ENCODE data around the gene EVC2.

Gene EVC2

DNA sequence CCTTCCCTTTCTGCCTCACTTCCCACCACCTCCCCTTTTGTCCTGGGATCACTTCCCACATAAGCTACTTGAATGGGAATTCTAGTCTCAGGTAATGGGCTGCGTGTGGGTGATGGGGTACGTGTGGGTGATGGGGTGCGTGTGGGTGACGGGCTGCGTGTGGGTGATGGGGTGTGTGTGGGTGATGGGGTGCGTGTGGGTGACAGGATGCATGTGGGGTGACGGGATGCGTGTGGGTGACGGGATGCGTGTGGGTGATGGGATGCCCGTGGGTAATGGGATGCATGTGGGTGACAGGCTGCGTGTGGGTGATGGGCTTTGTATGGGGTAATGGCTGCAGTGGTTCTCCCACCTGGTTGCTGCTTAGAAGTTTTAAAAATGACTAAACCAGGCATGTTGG is 43.6 kb downstream of the EVC2 start:
- no peak for DNase-seq

DNA sequence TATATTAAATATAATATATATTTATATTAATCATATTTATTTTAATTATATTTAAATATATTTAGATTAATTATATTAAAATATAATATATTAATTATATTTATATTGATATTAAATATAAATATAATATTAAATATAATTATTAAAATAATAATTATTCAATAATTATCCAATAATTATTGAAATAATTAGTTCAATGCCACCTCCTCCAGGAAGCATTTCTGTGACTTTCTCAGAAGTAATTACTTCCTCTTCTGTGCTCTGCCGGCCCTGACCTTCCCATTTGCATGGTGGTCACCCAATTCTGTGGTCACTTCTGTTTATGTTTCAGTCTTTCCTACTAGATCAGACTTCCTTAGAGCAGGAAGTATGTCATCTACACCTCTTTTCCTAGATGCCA is 45.8 kb downstream of the EVC2 start:
- no peak for DNase-seq

DNA sequence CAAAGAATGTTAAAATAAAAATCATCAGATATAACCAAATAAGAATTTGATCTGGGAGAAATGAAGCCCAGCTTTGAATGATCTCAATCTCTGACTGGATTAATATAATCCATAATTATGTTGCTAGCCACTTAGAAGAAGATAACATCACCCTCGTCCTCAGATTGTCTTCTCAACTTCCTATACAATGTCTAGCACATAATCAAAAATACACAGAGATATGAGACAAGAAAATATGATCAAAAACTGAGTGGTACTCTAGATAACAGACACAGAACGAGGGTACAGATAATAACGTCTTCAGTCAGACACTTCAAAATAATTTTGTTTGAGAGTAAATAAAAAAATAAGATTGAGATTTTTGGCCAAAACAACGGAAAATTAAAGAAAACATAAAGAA is 47.1 kb downstream of the EVC2 start:
- DNase-seq, result no peak

DNA sequence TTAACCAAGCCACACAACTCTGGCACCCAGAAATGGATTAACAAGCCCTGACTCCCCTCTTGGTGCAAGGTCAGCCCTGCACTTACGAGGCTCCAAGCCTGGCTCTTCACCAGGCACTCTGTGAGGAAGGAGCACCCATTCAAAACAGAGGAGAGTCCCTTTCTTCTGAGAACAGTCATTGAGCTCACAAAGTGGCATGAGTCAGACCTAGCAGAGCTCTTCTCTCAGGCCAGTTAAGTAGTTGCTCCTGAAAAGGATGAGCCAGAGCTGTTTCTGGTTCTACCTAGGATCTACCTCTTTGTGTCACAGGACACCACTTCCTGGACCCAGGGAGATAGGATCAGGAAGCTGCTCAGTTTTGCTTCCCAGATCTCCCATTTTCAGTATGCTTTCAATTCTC is 48.2 kb downstream of the EVC2 start:
- no peak for DNase-seq

DNA sequence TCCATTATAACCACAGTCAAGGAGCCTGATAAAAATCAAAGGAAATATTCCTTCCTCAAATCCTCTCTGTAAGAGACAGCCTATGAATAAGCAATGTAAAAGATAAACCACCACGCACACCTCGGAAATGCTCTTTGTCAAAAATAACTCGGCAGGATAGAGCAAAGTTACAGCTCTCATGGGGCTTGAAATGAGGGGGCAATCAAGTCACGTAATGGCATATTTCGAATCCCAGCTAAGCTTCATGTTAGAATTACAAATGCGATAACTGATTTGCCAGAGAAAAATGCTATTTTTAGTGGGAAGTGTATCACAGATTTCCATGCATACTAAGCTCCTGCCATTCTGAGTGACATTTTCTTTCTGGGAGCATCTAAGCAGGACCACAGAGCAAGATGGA is 49.4 kb downstream of the EVC2 start:
- DNase-seq, result no peak

DNA sequence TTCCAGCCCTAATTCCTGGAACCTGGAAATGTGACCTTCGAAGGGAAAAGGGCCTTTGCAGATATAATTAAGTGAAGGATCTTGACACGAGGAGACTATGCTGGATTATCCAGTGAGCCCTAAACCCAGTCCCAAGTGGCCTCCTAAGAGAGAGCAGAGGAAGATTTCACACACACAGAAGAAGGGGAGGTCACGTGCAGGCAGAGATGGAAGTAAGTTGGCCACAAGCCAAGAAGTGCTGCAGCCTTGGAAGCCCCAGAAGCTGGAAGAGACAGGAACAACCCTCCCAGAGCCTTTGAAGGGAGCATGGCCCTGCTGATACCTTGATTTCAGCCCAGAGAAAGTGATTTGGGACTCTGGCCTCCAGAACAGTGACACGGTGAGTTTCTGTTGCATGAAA is 51.9 kb downstream of the EVC2 start:
- DNase-seq, result no peak

DNA sequence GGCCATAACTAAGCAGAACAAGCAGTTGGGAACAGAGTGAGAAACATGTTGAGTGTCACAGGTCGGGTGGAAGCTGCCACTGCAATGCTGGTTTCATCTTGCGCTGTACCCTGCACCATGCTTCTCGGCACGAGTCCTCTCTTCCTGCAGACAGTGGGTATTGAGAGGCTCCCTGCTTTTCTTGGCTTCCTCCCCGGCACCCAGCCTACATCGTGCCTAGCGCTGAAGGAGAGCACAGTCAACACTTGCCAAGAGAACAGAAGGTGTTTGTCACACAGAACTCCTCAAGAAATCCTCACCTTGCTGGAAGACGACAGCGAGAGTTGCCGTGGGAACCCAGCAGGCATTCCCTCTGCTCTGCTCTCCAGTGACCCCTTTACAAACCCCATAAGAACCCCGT is 53.6 kb downstream of the EVC2 start:
- DNase-seq, result no peak

DNA sequence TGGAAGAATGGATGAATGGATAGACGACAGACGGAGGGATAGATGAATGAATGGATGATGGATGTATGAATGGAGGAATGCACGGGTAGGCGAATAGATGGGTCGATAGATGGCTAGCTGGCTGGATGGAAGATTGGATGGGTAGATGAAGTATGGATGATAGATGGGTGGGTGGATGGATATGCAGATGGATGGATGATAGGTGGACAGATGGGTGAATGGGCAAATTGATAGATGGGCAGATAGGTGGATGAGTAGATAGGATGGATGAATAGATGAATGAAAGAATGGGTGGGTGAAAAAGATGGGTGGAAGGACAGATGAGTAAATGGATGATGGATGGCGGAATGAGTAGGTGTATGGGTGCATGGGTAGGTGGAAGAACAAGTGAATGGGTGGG is 57.3 kb downstream of the EVC2 start:
- DNase-seq, result no peak

DNA sequence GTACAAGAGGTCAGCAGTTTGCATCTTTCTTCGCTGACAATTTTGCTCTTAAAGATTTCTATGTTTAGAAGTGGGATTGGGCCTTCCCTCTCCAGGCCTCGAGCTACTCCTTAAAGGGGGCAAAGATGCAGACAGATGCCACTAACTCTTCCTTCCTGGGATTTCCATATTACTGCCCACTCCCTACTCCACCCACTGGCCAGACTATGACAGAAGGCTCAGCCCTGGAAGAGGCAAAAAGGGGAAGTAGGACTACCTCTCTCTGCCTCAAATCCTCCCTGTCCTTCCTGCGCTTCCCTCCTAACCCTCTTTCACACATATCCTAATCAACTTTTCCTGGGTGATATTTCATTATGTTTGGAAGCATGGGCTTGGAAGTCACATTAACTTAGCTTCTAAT is 58.3 kb downstream of the EVC2 start:
- no peak for DNase-seq

DNA sequence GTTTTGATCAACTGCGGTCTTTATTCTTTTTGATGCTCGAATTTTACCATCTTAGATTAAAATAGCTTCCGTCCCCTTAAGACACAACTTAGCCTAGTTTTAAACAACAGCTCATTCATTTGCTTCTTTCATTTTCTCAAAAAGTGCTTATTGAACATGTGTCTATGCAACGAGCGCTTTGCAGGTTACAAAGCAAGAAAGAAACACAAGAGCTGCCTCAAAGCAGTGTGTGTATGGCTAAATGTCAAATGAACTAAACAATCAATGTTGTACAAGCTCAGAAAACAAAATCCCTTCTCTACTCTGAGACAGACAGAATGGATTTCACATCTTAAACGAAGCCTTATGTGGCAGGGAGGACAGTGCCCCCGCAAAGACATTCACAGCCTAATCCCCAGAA is 61.0 kb downstream of the EVC2 start:
- no peak for DNase-seq

DNA sequence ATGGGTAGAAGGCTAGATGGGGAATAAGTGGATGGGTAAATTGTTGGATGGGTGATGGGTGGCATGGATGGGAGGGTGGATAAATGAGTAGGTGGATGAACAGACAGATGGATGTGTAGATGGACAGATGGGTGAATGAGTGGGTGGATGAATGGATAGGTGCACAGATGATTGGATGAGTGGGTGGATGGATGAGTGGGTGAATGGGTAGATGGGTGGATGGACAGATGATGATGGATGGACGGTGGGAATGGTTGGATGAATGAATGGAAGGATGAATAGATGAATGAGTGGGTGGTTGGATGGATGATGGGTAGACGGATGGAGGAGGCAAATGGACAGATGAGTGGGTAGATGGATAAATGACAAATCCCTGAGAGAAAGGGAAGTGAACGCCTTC is 68.3 kb downstream of the EVC2 start:
- DNase-seq, result no peak

DNA sequence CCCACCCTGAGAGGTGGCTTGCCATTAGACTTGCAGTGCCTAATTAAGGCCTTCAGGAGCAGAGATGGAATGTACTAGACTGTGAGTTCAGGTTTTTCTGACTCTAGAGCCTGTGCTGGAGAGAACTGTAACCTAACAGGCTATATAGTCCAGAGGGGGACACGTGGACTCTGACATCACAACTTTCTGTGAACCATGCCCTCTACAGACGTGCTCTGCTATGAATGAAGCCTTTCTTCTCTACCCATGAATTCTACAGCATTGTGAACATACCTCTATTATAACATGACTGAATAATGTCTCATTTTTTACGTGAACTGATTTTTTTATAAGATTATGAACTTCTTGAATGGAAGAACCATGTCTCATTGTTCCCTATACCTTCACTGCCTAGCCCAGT is 68.8 kb downstream of the EVC2 start:
- no peak for DNase-seq

DNA sequence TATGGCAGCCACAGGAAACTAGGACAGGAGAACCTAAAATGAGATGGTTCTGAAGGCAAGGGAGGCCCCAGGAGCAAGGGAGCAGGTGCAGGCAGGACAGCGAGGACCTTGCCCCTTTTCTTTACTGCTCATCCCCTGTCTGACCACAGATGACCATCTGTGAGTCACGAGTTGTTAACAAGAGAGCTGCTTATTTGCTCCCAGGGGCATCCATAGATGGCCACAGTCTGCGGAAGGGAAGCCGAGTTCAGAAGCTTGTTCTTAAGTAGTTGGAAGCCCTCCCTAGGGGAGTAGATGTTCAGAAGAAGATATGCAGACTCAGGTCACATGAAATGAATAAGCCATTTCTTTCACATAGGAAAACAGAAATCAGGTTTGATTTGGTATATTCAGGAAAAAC is 69.4 kb downstream of the EVC2 start:
- no peak for DNase-seq

DNA sequence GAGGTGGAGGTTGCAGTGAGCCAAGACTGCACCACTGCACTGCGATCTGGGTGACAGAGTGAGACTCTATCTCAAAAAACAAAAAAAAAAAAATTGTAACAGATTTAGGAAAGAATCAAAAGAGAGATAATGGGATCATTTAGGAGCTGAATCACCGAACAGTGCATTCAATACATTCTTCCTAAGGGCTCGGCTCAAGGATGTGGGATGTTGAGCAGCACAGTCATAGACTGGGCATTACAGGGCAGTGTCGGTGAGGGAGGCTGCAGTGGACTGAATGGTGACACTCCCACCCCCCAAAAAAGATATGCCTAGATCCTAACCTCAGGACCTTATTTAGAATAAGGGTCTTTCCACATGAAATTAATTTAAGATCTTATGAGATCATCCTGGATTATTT is 70.0 kb downstream of the EVC2 start:
- DNase-seq, result no peak

DNA sequence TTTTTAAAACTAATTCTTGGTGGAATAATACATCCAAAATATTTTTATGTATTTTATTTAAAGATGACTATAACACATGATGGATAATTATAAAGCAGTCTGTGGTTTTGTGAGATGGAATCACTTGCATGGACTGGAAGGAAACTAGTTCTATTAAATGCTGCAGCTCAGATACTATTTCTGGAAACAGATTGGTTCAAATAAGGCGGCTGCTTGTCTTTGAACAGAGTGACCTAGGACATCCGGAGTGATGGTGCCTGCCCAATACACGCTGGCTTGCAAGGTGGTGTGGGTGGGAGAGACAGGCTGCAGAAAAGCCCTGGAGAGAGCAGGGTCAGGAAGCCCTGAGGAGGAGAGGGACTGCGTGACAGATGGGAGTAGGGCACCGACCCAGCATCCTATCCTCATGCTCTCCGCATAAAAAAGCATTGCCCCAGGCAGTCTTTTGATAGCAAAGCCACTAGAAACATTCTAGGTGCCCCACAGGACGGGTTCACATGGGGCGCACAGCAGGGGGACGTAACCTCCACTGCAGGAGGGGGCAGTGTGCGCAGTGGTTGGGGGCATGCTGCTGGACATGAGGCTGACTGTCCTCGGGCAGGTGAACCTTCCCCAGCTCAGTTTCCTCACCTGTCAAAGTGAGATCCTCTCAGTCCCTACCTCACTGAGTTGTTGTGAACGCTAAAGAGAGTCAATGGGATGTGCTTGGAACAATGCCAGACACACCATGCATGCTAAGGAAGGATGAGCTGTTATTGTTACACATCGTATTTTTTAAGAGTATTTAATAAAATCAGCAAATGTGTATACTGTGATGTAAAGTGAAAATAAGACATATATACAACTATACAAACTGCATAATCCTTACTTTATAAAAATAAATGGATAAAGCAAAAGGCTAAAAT is 71.3 kb downstream of the EVC2 start:
- no peak for DNase-seq

DNA sequence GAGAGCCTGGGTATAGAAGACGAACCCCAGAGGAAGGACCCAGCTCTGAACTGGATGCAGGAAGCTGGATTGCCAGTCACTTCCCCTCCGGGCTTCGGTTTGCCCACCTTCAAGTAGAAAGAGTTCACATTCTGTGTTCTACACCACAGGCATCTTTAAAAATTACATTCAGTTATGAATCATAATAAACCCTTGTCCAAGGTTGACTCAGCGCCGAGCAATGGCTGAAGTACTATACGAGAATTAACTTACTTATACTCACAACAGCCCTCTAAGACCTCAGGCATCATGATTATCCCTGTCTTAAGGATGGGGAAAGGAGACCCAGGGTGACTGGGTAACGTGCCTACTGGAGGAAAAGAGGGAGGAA is 72.5 kb downstream of the EVC2 start:
- DNase-seq, result no peak

DNA sequence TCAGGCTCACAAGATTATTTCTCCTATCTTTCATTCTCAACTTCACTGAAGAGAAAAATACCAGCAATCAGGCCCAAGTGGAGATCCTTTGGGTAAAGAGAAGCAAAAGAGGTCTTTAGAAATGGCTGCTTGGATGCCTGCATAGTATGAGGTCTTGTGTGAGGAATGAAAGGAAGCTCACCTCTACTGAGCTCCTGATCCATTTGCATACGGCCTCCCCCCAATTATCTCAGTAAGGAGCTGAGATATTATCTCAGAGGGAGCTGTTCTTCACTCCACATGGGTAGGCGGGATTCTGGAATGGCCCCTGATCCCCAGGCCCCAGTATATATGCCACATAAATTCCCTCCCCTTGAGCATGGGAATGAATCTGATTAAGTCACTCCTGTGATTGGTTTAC is 75.8 kb downstream of the EVC2 start:
- no peak for DNase-seq

DNA sequence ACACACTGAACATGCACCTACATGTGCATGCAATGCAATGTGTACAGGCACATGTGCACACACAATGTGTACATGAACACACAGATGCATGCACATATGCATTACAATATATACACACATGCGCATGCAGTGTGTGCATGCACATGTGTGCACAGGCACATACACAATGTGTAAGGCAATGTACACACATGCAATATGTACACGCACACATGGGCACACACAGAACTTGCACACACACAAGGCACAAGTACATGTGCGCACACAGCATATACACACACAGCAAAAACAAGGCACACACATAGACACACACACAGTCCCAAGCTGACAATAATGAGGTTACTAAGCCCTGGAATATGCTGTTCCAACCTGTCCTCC is 76.3 kb downstream of the EVC2 start:
- no peak for DNase-seq

DNA sequence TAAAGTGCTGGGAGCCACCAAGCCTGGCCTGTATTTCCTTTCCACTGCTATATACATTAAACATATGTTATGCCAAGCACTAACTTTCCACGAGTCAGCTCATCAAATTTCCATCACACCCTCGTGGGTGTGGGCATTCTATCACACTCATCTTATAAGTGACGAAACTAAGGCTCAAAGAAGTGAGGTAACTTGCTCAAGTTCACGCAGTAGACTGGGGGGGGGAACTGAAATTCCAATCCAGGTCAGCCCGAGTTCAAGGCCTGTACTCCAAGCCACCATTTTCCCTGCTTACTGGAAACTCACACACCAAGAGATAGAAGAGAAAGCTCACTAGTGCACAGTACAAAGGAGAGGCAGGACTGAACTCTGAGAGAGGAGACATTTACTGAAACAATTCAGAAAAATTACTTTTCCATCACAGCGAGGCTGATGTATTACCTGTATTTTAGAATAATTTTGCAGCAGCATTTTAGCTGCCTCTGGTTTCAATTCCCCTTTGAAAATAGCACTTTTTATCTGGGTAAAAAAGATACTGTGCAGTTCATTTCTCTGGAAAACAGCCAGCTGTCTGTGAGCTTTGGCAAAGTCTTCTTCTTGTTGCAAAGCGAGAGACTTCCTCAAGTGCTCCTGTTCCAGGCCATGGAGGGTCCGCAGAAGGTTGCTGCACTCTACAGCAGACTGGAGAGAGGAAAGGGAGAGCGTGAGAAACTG is 76.8 kb downstream of the EVC2 start:
- no peak for DNase-seq

DNA sequence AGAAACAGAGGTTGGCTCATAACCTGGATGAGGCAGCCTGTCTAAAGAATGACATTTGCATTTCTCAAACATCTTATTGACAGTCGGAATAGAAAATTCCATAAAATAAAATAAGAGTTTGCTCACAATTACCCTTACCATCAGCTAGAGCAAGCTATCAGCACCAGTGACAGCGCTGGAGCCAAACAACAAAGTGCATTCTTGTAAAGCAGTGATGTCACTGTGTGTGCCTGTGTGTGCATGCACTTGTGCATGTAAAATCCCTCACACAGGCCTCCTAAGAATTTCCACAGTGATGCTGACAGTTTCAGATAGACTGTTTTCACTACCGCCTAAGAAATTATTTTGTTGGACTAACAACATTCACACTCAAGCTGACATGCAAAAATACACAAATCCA is 77.6 kb downstream of the EVC2 start:
- DNase-seq, result no peak

DNA sequence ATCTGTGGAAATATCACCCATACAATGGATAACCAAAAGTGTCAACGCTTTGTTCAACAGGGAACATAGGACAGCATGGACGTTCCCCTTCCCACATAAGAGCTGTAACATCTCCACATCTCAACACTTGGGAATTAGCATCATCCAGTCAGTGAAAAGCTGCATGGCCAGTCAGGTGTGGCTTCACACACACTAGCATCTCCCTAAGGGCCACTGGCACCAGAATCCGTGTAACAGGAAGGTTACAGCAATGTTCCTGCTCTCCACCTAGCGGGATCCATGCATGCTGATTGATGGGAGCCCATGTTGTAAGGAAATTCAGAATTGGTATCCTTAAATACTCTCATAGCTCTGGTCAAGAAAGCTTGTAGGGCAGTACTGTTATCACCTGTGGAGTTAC is 78.8 kb downstream of the EVC2 start:
- DNase-seq, result no peak

DNA sequence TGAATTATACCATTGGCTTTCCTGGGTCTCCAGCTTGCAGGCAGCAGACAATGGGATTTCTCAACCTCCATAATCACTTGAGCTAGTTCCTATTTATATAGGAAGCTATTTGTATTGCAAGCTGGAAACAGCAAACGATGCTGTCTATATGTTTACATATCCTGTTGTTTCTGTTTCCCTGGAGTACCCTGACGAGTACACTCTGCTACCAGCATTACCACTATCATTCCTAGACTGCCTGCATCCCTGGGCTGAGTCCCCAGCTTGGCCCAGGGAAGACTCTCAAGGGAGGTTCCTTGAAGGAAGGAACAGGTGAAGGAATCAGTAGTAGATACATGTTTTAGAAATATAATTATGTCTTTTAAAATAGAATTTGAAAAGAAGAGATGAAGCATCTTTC is 81.4 kb downstream of the EVC2 start:
- DNase-seq, result no peak

DNA sequence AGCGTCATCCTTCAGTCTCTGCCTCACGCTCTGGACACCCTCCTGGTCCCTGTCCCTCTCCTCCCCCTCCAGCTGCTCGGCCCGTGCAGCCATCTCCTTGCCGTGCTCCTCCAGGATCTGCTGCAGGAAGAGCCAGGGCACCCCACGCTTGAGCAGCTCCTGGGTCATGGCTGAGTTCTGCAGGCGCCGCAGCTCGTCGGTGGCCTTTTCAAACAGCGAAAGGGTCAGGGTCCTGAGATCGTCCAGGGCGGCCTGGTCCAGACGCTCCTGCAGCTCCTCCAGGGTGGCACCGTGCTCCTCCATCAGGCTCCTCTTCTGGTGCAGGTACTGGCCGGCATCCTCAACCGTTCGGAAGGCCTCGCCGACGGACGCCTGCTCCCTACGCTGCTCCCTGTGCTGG is 85.8 kb downstream of the EVC2 start:
- no peak for DNase-seq

DNA sequence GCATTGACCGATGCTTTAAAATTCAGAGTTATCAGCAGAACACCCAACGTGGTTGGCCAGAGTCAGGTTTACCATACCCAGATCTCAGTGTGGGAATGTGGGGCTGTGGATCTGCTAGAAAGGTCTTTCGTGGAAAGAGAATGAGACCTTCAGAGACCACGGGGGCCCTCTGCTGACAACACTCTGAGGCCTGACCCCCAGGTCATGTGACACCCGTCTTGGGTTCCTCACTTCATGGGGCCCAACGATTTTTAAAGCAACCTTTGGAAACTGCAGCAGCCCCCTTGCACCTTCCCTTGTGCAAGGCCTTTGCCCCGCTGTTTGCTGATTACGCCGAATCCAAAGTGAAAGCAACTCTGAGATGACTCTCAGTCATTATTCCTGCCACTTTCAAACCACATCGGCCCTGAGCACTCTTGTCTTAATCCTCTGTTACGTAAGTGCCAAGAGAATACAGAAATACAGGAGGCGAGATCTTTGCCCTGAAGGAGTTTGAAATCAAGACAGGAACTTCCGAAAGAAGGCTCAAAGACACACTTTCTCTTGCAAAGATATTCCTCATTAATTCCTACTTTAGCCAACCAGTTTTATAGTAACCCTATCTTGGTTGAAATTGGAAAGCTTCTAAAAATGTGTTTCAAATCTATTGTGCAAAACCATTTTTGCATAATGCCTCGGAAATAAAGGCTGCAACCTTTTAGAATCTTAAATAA is 88.3 kb downstream of the EVC2 start:
- DNase-seq, result no peak

Data from activated CD4-positive, alpha-beta T cell treated with anti-CD3 and anti-CD28 coated beads for 1 hour (primary cell).